Erythroblast (primary cell): Measurements from ENCODE around the gene AFAP1L2.

Source experiments
- DNase-seq, 2 experiments: peaks; one replicate each; lab custom pipeline; 2025; lab: John Stamatoyannopoulos, UW
- GATA1 ChIP-seq: IDR thresholded peaks from 2 replicates; pipeline ENCODE4 v1.6.1; 2011; ENCODE audit warnings: low read depth, mild to moderate bottlenecking, control low read depth, low read length, moderate library complexity
- POLR2A ChIP-seq: IDR thresholded peaks from 2 replicates; pipeline ENCODE4 v1.6.1; 2011; ENCODE audit warnings: mild to moderate bottlenecking, low read length

AFAP1L2 gene

DNA sequence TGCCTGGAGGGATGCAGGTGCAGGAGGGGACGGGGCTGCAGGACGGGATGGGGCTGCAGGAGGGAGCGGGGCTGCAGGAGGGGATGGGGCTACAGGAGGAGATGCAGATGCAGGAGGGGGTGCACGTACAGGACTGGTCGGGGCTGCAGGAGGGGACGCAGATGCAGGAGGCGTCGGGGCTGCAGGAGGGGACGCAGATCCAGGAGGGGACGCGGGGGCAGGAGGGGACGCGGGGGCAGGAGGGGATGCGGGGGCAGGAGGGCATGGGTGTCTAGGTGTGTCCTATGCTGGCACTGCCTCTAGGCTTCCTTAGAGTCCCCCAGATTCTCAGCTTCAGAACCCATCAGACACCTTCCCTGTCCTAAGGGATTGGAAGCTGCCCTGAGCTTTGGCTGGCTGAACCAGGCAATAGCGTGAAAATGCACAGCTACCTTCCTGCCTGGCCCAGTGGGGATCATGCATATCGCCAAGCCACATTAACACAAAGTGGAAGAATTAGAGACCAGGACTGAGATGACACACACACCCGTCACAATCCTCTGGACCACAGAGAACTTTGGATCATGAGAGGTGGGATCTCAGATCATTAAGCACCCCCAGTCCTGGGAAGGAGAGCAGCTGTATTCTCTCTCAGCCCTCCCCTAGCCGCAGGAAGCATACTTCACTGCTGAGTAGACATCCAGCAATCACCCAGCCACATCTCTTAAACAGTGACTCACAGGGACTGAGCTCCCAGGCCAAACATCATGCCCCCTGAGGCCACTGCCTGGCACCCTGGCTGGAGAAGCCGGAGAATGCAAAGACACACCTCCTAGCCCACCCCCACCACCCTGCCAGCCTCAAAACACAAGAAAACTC is 98.0 kb downstream of the AFAP1L2 start:
- TF ChIP-seq GATA1 (no peak), POLR2A (no peak)
- no peak for DNase-seq

GRCh38 chr10:114305521-114305925 is 98.8 kb downstream of the AFAP1L2 start:
- no peak for DNase-seq
- TF ChIP-seq POLR2A (no peak), GATA1 (no peak)

GRCh38 chr10:114304571-114305421 is 99.5 kb downstream of the AFAP1L2 start:
- DNase-seq: peak in 1 of 2 experiments; percentile 5
- TF ChIP-seq POLR2A (no peak), GATA1 (no peak)

DNA sequence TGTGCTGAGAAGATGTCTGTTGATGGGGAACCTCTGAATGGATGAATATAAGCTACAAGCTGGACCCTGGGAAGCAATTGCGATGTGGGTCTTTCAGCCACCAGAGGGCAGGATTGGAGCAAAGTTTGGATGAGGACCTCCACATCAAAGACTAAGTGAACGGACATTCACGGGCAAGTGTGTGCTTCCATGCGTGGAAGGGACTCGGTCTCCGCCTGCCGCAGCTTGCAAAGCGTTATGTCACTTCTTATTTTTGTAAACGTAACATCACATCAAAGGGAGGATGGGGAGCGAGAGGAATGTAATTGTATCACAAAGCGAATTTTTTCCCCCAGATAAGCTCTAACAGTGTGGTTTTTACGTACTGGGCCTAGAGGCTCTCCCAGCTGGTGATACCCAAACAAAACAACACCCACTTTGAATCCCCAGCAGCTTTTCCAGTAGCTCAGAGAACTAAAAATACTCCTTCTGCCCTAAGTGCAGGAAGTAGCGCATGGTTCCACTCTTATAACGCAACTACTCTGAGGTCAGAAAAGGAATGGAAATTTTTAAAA is 100.2 kb downstream of the AFAP1L2 start:
- peak; percentile 59 to 71 for DNase-seq
- no peak for TF ChIP-seq GATA1
- TF ChIP-seq POLR2A: no peak

DNA sequence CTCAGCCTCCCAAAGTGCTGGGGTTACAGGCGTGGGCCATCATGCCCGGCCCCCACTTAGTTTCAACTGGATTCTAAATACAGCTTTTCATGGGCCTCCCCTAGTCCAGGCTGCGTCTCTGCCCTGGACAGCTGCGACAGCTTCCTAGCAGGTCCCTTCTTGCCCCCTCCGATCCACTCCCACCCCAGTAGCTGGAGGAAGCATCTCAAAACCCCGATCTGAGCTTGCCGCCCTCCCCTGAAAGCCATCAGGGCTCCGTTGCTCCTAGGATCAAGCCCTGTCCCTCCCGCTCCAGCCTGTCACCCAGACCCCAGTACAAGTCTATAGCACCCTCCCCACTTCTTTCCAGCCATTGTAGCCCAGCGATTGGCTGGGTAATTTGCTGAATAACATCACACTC is 100.7 kb downstream of the AFAP1L2 start:
- DNase-seq: no peak
- TF ChIP-seq GATA1 (no peak), POLR2A (no peak)

GRCh38 chr10:114301951-114302710 is 102.2 kb downstream of the AFAP1L2 start:
- no peak for DNase-seq
- no peak for TF ChIP-seq POLR2A
- no peak for TF ChIP-seq GATA1

DNA sequence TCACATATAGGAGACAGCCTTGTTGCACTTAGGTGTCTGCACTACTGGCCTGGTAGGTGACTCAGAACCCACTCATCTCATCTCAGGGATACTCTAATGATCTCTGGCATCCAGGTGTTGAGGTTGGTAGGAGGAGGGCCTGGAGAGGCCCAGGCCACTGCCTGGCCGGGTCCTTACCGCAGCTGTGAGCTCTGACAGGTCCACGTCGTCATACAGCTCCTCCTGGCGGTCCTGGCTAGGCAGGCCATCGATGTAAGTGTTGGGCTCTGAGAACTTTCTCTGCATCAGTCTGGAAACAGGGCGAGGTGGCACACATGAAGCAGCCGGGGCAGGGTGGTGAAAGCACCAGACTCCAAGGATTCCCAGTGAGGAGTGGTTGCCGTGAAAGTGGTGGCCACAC is 103.1 kb downstream of the AFAP1L2 start:
- no peak for DNase-seq
- TF ChIP-seq POLR2A (no peak), GATA1 (no peak)

- DNase-seq: no peak
These were observed 104.2 kb downstream of the AFAP1L2 start for GRCh38 chr10:114300036-114300645.

GRCh38 chr10:114297136-114297705 is 107.1 kb downstream of the AFAP1L2 start:
- no peak for DNase-seq
- TF ChIP-seq POLR2A (no peak), GATA1 (no peak)

More at GRCh38 chr10:114300036-114300645, 104.2 kb downstream of the AFAP1L2 start:
- TF ChIP-seq POLR2A (no peak), GATA1 (no peak)

- TF ChIP-seq GATA1 (no peak), POLR2A (no peak)
- no peak for DNase-seq
These were observed 108.9 kb downstream of the AFAP1L2 start for GRCh38 chr10:114295393-114295792.

DNA sequence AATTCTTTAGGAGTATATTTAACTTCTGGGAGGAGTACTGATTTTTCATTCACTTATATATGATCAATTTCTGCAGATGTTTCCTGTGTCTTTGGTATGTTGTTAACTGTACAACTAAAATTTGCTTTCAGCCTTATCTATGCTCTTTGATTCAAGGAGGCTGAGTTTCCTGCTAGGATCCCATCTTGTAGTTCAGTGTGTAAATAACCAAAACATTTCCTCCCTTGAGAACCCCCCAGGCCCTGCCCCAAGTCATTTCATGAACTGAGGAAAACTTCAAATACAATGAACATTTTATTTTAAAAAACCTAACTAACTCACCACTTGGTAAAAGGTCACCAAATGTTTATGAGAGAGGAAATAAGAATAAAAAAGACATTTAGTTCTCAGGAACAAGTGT is 109.8 kb downstream of the AFAP1L2 start:
- no peak for DNase-seq
- no peak for TF ChIP-seq GATA1

GRCh38 chr10:114293075-114293474 is 111.2 kb downstream of the AFAP1L2 start:
- TF ChIP-seq POLR2A (no peak), GATA1 (no peak)
- no peak for DNase-seq
